GM18498 (cell line): Measurements from ENCODE around the gene GARIN5A.
A peak's percentile ranks its signal among the peaks of the same experiment; 100 is the strongest.
"Not testable (repeated sequence)": the region's sequence is repeated elsewhere in the genome, so short reads cannot be mapped to it uniquely, and the experiment has no call there.

Experiments used
- ATAC-seq: cut with Tn5 transposase; IDR thresholded peaks from one replicate; pipeline ENCODE4 v1.9.1; 2021; ENCODE audit warnings: mild to moderate bottlenecking, moderate library complexity; ENCODE audit not compliant: unreplicated experiment

Gene GARIN5A

DNA sequence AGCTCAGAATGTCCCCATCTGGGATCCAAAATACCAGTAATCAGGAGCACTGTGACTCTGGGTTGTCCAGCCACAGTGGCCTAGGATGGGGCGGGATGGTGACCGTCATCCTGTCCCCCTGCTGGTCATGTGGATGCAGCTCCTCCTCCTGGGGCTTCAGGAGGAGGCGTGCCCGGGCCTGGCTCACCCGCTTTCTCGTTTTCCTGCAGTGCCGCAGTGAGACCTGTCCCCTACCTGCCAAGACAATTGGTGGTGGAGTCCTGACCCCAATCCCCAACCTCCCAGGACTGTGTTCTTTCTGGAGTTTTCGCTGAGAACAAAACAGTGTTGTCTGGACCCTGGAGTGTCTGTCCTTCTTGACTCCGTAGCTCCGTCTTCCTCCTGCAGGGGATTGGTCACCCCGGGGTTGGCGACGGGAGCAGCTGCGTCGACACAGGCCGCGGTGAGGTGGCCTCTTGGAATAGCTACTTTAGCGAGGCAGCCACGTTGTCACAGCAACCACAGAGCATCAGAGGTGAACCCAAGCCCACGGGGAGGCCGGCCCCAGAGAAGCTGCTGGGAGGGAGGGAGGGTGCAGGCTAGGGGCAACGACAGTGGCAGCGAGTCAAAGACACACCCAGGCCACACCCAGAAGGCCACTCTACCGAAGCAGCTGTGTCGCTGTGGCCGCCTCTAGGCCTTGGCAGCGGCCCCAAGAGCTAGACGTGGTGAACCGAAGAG, 10.5 kb downstream of the GARIN5A start:
- ATAC-seq: no peak

DNA sequence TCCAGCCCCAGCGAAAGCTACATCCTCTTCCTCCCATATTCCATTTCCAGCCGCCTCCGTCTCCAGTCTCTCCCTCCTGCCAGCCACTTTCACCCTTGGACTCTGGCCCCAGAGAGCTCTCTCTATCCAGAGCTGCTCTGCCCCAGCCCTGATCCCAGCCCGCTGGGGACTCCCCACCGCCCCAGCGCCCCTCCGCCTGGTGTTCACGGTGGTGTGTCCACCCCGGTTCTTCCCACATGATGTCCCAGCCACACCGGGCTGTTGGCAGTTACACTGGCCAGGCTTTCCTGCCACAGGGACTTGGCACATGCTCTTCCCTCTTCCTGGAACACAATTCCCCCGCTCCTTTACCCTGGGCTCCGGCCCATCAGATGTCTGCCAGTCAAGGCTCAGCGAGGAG, 11.6 kb downstream of the GARIN5A start:
- no peak for ATAC-seq

DNA sequence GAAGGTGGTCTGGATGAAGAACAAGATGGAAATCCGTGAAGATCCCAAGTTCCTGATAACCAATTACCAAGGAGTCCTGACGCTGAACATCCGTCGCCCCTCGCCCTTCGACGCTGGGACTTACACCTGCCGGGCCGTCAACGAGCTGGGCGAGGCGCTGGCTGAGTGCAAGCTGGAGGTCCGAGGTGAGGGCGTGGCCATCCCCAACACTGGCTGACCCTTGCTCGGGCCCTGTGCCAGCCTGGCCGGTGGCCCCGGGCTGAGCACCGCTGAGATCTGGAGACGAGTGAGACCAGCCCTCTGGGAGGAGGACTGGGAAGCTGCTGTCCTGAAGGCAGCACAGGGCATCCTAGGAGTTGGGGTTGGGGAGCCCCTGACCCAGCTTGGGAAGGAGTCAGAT, 12.3 kb downstream of the GARIN5A start:
- ATAC-seq: no peak

DNA sequence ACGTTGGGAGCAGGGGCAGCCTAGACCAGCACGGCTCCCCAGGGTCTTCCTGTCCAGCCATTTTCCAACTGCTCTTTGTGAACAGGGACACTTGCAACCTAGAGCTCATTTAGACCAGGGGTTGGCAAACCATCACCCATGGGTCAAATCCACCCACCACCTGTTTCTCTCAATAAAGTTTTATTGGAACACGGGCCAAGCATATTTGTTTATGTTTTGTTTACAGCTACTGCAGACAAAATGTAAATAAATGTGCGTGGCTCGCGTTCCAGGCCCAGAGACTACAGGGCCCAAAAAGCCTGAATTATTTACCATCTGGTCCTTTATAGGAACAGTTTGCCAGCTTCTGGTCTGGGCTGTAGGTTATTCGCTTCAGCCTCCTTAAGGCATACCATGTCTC, 13.7 kb downstream of the GARIN5A start:
- ATAC-seq: no peak

DNA sequence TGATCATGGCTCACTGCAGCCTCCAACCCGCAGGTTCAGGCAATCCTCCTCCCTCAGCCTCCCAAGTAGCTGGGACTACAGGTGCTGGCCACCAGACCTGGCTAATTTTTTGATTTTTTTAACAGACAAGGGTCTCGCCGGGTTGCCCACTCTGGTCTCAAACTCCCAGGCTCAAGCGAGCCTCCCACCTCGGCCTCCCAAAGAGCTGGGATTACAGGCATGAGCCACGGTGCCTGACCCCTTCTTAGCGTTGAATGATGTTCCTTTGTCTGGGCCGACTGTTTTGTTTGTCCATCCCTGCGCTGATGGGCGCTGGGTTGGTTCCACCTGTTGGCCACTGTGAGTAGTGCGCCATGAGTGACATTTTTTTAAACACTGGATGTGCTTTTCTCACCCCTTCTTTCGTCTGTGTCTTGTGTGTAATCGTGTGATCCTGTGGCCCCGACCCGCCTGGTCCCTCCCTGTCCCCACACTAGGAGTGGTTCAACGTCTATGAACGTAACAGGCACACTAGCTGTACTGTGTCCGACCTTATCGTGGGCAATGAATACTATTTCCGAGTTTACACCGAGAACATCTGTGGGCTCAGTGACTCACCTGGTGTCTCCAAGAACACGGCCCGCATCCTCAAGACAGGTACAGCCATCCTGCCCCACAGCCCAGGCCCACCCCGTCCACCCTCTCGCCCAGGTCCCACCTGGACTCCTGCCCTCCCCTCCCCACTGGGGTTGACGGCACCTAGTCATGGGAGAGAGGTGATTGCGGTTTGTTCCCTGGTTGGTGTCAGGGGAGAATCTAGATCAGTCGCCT, 15.4 kb downstream of the GARIN5A start:
- ATAC-seq: no peak

DNA sequence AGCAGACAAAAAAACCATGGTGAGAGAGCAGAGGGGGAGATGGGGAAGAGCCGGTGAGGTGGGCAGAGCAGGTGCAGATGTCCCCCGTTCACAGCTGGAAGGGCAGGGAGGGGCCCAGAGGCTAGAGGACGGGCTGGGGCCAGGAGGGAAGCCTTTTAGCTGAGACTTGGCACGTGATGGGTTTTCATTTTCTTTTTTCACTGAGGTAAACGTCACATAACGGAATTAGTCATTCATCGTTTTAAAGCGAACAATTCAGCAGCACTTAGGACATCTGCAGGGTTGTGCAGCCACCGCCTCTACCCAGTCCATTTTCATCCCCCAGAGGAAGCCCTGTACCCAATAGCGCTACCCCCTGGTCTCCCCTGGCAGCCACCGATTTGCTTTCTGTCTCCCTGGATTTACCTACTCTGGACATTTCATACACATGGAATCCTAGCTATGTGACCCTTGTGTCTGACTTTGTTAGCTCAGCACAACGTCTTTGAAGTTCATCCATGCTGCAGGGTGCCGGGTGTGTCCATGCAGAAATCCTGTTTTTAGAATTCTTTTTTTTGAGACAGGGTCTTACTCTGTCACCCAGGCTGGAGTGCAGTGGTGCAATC, 16.4 kb downstream of the GARIN5A start:
- peak; percentile 61 for ATAC-seq

DNA sequence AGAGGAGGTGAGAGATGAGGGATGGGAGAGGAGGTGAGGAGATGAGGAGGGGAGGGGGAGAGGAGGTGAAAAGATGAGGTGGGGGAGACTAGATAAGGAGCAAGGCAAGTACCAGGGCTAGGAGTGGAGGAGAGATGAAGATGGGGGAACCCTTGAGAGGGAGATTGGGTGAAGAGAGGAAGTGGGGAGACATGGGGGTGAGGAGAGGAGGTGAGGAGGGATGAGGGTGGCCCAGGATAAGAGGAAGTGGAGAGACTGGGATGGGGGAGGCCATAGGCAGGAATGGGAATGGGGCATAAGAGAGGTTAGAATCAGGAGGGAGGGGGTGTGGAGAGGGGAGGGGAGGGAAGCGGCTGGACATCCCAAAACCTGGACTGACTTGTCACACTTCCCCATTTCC, 17.0 kb downstream of the GARIN5A start:
- ATAC-seq: no peak

DNA sequence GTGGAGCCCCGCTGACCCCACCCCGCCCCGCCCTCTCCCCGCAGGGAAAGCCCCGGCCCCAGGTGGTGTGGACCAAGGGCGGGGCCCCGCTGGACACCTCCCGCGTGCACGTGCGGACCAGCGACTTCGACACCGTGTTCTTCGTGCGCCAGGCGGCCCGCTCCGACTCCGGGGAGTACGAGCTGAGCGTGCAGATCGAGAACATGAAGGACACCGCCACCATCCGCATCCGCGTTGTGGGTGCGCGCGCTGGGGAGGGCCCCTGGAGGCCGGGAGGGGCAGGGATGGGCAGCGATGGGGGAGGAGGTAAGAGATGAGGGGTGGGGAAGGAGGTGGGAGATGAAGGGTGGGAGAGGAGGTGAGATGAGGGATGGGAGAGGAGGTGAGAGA, 17.6 kb downstream of the GARIN5A start:
- ATAC-seq: no peak

DNA sequence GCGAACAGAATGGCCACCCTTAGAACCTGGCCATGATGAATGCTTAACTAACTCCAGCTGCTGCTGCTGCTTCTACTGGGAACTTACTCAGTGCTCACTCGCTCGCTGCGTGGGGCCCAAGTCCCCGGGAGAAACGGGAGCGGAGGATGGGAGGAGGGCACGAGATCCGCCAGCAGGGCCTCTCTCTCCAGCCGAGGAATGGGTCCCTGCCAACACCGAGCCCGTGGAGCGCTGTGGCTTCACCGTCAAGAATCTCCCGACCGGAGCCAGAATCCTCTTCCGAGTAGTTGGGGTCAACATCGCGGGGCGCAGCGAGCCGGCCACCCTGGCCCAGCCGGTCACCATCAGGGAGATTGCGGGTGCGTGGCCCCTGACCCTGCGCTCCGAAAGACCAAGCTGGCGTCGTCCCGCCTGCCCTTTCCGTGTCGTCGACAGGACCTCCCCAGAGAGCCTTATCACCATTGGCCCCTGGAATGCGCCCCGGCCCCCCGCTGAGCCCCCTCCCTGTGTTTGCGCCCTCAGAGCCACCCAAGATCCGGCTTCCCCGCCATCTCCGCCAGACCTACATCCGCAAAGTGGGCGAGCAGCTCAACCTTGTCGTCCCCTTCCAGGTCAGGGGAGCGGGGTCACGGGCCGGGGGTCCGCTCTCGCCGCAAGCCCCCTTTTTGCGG, 18.1 kb downstream of the GARIN5A start:
- ATAC-seq: no peak

DNA sequence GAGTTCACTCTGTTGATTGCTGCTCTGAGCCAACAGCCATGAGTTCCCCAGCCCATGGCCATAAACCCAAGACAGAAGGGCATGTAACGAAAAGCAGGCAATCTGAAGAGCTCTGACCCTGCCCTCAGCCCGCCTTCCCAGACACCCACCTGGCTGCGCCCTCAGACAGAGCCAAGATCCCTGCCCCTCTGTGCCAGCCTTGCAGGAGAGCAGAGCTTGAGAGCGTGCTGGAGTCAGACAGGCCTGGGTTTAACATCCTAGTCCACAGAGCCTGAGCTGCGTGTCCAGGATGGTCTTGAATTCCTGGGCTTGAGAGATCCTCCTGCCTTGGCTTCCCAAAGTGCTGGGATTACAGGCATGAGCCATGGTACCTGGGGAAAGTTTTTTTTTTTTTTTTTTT, 19.3 kb downstream of the GARIN5A start:
- ATAC-seq: no peak

DNA sequence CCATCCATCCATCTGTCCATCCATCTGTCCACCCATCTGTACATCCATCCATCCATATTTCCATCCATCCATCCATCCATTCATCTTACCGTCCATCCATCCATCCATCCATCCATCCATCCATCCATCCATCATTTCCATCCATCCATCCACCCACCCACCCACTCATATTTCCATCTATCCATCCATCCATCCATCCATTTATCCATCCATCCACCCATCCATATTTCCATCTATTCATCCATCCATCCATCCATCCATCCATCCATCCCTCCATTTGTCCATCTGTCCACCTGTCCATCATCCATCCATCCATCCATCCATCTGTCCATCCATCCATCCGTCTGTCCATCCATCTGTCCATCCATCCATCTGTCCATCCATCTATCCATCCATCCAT, 20.7 kb downstream of the GARIN5A start:
- no peak for ATAC-seq

DNA sequence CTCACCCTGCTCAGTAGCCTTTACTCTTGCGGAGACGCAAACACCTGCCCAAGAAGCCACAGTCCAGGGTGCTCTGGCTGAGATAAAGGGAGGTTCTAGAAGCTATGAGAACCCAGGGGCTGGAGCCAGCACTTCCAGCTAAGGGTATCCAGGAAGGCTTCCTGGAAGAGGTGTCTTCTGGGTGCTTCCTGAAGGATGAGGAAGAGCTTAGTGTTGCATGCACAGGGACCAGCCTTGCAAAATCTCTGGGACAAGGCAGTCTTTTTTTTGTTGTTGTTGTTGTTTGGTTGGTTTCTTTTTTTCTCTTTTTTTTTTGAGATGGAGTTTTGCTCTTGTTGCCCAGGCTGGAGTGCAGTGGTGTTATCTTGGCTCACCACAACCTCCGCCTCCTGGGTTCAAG, 23.4 kb downstream of the GARIN5A start:
- no peak for ATAC-seq

DNA sequence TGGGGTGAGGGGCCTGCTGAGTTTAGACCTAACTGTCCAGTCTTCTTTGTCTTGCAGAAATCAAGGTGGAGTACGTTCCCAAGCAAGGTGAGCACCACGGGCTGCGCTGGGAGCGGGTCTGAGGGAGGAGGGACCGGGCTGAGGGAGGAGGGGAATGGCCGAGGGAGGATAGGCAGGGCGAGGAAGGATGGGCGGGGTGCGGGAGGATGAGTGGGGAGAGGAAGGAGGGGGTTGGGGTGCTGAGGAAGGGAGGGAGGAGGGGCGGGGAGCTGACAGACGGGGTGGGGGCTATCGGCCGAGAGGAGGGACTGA, 25.5 kb downstream of the GARIN5A start:
- no peak for ATAC-seq

DNA sequence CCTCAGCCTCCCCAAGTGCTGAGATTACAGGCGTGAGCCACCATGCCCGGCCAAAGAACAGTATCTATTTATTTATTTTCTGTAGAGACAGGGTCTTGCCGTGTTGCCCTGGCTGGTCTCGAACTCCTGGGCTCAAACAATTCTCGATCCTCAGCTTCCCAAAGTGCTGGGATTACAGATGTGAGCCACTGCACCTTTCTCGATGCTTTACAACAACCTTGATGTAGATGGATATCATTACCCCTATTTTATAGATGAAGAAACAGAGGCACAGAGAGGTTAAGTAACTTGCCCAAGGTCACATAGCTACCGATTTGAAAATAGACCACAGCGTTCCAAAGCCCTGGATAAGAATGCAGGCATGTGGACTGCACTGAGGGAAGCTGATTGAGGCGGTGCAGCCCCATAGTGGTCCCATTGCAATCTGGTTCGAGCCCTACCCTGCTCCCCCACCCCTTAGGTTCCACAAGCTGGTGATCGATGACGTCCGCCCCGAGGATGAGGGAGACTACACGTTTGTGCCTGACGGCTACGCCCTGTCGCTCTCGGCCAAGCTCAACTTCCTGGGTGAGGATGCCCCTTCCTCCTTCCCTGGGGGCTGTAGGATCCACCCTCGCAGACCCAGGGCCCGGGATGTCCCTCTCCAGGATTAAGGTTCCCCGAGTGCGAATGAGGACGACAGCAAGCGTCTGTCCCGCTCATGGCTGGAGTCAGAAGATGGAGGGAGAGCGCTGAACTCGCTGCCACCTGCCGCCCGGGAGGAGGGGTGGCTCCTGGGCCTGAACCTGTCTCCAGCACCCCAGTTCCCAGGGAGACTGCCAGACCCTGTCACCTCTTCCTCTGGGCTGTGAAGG, 26.1 kb downstream of the GARIN5A start:
- no peak for ATAC-seq

DNA sequence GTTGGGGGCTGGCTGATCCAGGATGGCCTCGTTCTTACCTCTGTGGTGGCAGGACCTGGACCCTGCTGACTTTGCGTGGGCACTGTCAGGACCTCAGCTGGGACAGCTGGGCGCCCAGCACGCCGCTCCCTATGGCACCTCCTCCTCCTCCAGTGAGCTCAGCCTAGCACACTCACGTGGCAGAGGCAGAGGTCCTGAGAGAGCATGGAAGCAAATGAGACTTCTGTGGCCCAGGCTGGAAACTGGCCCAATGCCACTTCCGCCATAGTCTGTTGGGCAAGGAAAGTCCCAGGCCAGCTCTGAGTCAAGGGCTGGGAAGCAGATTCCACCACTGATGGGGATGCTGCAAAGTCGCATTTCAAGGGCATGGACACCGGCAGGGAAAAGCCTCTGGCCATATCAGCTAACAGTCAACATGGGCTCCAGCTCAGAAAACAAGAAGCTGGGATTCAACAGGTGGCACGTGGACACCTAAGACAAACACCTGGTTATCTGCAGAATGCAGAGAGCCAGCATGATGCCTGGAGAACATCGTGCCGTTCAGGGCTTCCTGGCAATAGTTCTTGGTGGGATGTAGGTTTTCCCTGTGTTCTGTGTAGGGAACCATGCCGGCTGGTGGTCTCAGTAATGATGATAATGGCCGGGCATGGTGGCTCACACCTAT, 27.3 kb downstream of the GARIN5A start:
- no peak for ATAC-seq

DNA sequence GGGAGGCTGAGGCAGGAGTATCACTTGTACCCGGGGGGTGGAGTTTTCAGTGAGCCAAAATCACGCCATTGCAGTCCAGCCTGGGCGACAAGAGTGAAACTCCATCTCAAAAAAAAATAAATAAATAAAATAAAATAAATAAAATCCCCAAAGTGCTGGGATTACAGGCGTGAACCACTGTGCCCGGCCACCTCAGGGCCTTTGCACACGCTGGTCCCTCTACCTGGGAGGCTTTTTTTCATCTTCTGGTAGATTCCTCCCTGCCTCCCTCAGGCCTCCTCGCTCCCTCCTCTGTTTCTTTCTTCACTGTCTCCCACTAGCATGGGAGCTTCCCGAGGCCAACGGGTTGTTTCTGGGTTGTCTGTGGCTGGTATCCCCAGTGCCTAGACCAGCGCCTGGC, 28.9 kb downstream of the GARIN5A start:
- ATAC-seq: no peak

DNA sequence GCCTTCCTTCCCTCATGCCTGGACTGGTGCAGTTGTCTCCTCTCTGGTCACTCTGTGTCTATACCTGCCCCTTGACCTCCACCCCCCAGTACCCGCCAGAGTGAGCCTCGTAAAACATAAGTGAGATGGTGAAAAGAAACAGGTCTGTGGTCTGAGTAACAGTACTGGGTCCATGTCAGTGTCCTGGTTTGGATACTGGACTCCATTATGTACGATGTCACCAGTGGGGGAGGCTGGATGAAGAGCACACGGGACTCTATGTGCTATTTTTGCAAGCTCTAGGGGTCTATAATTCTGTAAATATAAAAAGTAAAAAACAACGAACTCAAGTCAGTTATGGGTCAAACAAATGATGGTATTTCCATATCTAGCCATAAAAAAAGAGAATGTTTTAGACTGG, 29.6 kb downstream of the GARIN5A start:
- no peak for ATAC-seq

DNA sequence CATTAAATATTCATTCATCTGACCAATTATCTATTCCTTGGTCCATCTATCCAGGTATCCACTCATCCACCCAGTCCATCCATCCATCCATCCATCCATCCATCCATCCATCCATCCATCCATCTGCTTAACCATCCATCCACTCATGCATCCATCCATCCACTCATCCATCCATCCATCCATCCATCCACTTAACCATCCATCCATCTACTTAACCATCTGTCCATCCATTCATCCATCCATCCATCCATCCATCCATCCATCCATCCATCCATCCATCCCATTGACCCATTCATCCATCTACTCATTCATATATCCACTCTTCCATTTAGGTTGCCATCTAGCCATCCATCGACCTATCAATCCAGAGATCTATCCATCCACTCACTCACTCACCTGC, 32.6 kb downstream of the GARIN5A start:
- ATAC-seq: no peak

DNA sequence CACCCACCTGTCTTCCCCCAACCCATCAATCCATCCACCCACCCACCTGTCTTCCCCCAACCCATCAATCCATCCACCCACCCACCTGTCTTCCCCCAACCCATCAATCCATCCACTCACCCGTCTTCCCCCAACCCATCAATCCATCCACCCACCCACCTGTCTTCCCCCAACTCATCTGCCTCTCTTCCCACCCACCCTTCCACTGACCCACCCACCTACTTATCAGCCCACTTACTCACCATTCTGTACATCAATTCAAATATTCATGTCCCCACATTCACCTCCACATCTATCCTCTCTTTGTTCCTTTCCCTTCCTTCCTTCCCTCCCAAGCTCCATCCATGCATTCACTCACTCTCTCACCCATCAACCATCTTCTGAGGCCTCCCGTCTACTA, 37.5 kb downstream of the GARIN5A start:
- ATAC-seq: not testable (repeated sequence)

DNA sequence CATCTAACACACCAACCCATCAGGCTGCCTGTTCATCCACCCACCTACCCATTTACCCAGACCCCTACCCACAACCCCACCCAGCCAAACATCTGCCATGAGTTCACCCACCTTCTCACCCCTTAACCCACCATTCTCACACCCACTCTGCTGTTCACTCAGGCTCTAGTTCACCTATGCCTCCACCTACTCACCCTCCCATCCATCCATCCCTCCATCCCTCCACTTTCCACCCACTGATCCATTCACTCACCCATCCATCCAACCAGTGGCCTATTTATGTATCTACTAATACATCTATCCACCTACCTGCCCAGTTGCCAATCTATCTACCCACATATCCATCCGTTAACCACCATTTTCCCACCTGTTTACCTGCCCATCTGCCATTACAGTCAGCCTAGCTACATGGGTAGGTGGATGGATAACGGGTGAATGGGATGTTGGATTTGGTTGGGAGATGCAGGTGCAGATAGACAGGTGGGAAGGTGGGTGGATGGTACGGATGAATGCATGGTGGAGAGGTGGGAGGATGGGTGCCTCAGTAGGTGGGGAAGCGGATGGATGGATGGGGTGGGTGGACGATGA, 38.7 kb downstream of the GARIN5A start:
- no peak for ATAC-seq
